GM23248 (cell line): ENCODE results near the gene BASP1. TPM values are rescaled to one million over a fixed set of nuclear protein-coding genes. Genes with fewer than 3 reads are reported as not detected.
A peak's percentile ranks its signal among the peaks of the same experiment; 100 is the strongest.

Source experiments
- DNase-seq: peaks from one replicate; pipeline ENCODE4 v3.0.0-alpha.2; 2015
- H2AFZ ChIP-seq: fragments of 200-600 bp; sonication (generic); 2 replicates; pipeline ENCODE4 v1.6.1; 2016; ENCODE audit warnings: antibody characterized with exemption
- H3F3A ChIP-seq: fragments of 200-600 bp; sonication (generic); 2 replicates; pipeline ENCODE4 v1.6.1; 2016; ENCODE audit warnings: mild to moderate bottlenecking, antibody characterized with exemption, mixed run types; ENCODE audit not compliant: insufficient read depth
- H3K27ac ChIP-seq: fragments of 200-600 bp; sonication (generic); 2 replicates; pipeline ENCODE4 v1.5.1; 2016; ENCODE audit warnings: mild to moderate bottlenecking
- H3K27me3 ChIP-seq: fragments of 200-600 bp; sonication (generic); replicated peaks from 2 replicates; pipeline ENCODE4 v1.6.1; 2016; ENCODE audit warnings: mild to moderate bottlenecking; ENCODE audit not compliant: insufficient read depth
- H3K36me3 ChIP-seq: fragments of 200-600 bp; sonication (generic); 2 replicates; pipeline ENCODE4 v1.6.1; 2016; ENCODE audit warnings: low read depth, mild to moderate bottlenecking
- H3K4me1 ChIP-seq: fragments of 200-600 bp; sonication (generic); 2 replicates; pipeline ENCODE4 v1.6.1; 2016; ENCODE audit warnings: mild to moderate bottlenecking; ENCODE audit not compliant: insufficient read depth
- H3K4me2 ChIP-seq: fragments of 200-600 bp; sonication (generic); one replicate; pipeline ENCODE4 v1.6.1; 2016; ENCODE audit warnings: mild to moderate bottlenecking; ENCODE audit not compliant: unreplicated experiment
- H3K4me3 ChIP-seq: fragments of 200-600 bp; sonication (generic); 2 replicates; pipeline ENCODE4 v1.5.1; 2016; ENCODE audit warnings: mild to moderate bottlenecking
- H3K79me2 ChIP-seq: fragments of 200-600 bp; sonication (generic); 2 replicates; pipeline ENCODE4 v1.6.1; 2016; ENCODE audit warnings: mild to moderate bottlenecking; ENCODE audit not compliant: insufficient read depth
- H3K9ac ChIP-seq: fragments of 200-600 bp; sonication (generic); 2 replicates; pipeline ENCODE4 v1.6.1; 2016; ENCODE audit warnings: mild to moderate bottlenecking
- H3K9me2 ChIP-seq: fragments of 200-600 bp; sonication (generic); 2 replicates; pipeline ENCODE4 v1.6.1; 2016; ENCODE audit warnings: mixed run types, mild to moderate bottlenecking, moderate library complexity; ENCODE audit not compliant: insufficient read depth
- H3K9me3 ChIP-seq: fragments of 200-600 bp; sonication (generic); one replicate; pipeline ENCODE4 v1.6.1; 2017; ENCODE audit warnings: low read depth
- H4K20me1 ChIP-seq: fragments of 200-600 bp; sonication (generic); 2 replicates; pipeline ENCODE4 v1.6.0; 2016; ENCODE audit not compliant: insufficient read depth
- EZH2 ChIP-seq: fragments of 200-600 bp; sonication (generic); IDR thresholded peaks from 2 replicates; pipeline ENCODE4 v1.6.1; 2018; ENCODE audit warnings: antibody characterized with exemption, mild to moderate bottlenecking; ENCODE audit not compliant: insufficient read depth, poor library complexity, severe bottlenecking
- EZH2phosphoT487 ChIP-seq: fragments of 200-600 bp; sonication (generic); IDR thresholded peaks from 2 replicates; pipeline ENCODE4 v1.6.1; 2018; ENCODE audit warnings: antibody characterized with exemption, moderate library complexity, mild to moderate bottlenecking, low read depth; ENCODE audit not compliant: insufficient read depth
- WGBS, 2 experiments: methylation state at CpG; one replicate each; pipeline ENCODE4 v1.1.6; 2015 to 2017; ENCODE audit warnings: low lambda C conversion rate in 2 of 2, low coverage in 1 of 2; ENCODE audit errors: missing lambda C conversion rate in 2 of 2; 5-methylcytosine and 5-hydroxymethylcytosine counted together
- in situ Hi-C: fragments of 300-500 bp; cut with MboI; formaldehyde crosslinking; loops from 2 replicates; pipeline ENCODE4 v1.15.0; 2020
- polyA plus RNA-seq: library from polyadenylated mRNA; unstranded; fragments of >200 nt; fragmentation: Nextera tagmentation; extraction: Ambion mirVana; gene quantifications from 2 replicates; pipeline ENCODE4 v1.2.1, GENCODE V29; 2016
- total RNA-seq: library from RNA; depleted of rRNA; stranded (reverse); fragments of >200 nt; shearing (Covaris generic); gene quantifications from 2 replicates; pipeline ENCODE4 v1.2.3, GENCODE V29; 2014

Gene BASP1
- total and polyA plus RNA-seq, 2 experiments from 2014 or later: 58.4 to 121 TPM

GRCh38 chr5:17277907-17278306 is 60.5 kb downstream of the BASP1 start:
- Histone ChIP-seq H3K9me2 (no peaks in the 10 kb centered on the region; the same call in 1 of the 2 replicates), H2AFZ (no peak overlapping the region), H3K4me1 (peaks cover 7% of the 10 kb centered on the region; the same call in 1 of the 2 replicates), H3K4me3 (no peak overlapping the region), H3K36me3 (peaks cover 23% of the 10 kb centered on the region; the same call in 1 of the 2 replicates), H4K20me1 (0 out of 2 replicates have a peak, but pooled peaks cover 9% of the 10 kb centered on the region), H3K27ac (no peak overlapping the region), H3K4me2 (no peak overlapping the region), H3F3A (peaks cover 49% of the 10 kb centered on the region), H3K27me3 (no peaks in the 10 kb centered on the region), H3K9ac (no peak overlapping the region), H3K9me3 (no peaks in the 10 kb centered on the region), H3K79me2 (peaks cover 46% of the 10 kb centered on the region)
- DNase-seq: no peak
- no peak for TF ChIP-seq EZH2phosphoT487
- TF ChIP-seq EZH2: no peak
- in situ Hi-C loops: no loop called here
- WGBS, 2 experiments: 90 to 91% methylated on average over 5 of the region's 5 CpGs

- Histone ChIP-seq H3K27ac (no peak overlapping the region), H3K4me1 (peaks cover 7% of the 10 kb centered on the region; the same call in 1 of the 2 replicates), H3K79me2 (peaks cover 36% of the 10 kb centered on the region), H3K27me3 (no peaks in the 10 kb centered on the region), H2AFZ (no peak overlapping the region), H3K9ac (no peak overlapping the region), H4K20me1 (0 out of 2 replicates have a peak, but pooled peaks cover 9% of the 10 kb centered on the region), H3F3A (peaks cover 51% of the 10 kb centered on the region), H3K4me2 (no peak overlapping the region), H3K36me3 (peaks cover 23% of the 10 kb centered on the region; the same call in 1 of the 2 replicates), H3K4me3 (no peak overlapping the region), H3K9me3 (no peaks in the 10 kb centered on the region), H3K9me2 (no peaks in the 10 kb centered on the region; the same call in 1 of the 2 replicates)
- WGBS, 2 experiments: 91 to 95% methylated on average over 7 of the region's 7 CpGs
- no peak for DNase-seq
- TF ChIP-seq EZH2 (no peak), EZH2phosphoT487 (no peak)
- in situ Hi-C loops: no loop called here
These were observed 61.5 kb downstream of the BASP1 start for GRCh38 chr5:17278931-17279330.

- DNase-seq: no peak
- Histone ChIP-seq H3K27me3 (no peaks in the 10 kb centered on the region), H3K36me3 (peaks cover 23% of the 10 kb centered on the region; the same call in 1 of the 2 replicates), H3F3A (peaks cover 51% of the 10 kb centered on the region), H3K9me3 (no peaks in the 10 kb centered on the region), H3K4me1 (peaks cover 7% of the 10 kb centered on the region; the same call in 1 of the 2 replicates), H2AFZ (no peak overlapping the region), H3K4me2 (no peak overlapping the region), H3K27ac (no peak overlapping the region), H4K20me1 (0 out of 2 replicates have a peak, but pooled peaks cover 4% of the 10 kb centered on the region), H3K79me2 (peaks cover 30% of the 10 kb centered on the region), H3K9me2 (no peaks in the 10 kb centered on the region; the same call in 1 of the 2 replicates), H3K4me3 (no peak overlapping the region), H3K9ac (no peak overlapping the region)
- 96 to 97% methylated on average over 2 of the region's 2 CpGs for WGBS, 2 experiments
- TF ChIP-seq EZH2phosphoT487: no peak
- TF ChIP-seq EZH2: no peak
- in situ Hi-C loops: no loop called here
These were observed 62.1 kb downstream of the BASP1 start for GRCh38 chr5:17279487-17279886.

DNA sequence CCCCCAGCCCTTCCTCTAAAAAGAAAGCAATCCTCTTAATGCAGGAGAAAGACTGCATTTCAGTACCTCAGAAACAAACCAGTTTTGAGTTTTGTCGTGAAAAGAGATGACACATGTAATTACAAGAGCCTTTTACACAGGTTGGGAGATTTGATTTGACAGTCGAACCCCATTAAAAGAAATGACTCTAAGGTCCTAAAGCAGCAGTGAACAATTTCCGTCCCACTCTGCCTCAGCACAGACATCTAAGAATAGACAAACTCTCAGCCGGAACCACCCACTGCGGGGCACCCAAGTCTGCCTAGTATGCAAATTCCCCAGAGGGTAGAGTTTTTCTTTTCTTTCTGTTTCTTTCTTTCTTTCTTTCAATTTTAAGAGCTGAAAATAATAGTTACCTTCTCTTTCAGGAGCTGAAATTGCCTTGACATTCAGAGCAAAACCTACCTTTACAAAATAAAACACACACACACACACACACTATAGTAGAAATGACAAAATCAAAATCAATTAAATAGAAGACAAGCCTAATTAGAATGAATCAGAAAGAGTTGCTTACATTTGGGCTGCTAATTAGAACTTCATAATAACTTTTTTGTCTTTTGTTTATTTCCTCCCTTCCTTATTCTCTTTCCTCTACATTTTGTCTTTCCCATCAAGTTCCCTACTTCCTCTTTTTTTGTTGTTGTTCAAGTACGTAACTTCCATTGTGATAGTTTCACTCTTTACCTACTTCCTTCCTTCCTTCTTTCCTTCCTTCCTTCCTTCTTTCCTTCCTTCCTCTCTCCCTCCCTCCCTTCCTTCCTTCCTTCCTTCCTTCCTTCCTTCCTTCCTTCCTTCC is 65.1 kb downstream of the BASP1 start:
- peak; percentile 5 for DNase-seq
- in situ Hi-C loops: no loop called here
- H3K9me2 ChIP-seq: no peaks in the 10 kb centered on the region; the same call in 1 of the 2 replicates
- H3F3A ChIP-seq: peaks cover 44% of the 10 kb centered on the region
- H3K27me3 ChIP-seq: no peaks in the 10 kb centered on the region
- H3K36me3 ChIP-seq: 0 out of 2 replicates have a peak, but pooled peaks cover 7% of the 10 kb centered on the region
- no peaks in the 10 kb centered on the region for H3K9me3 ChIP-seq
- no peak overlapping the region for H2AFZ ChIP-seq
- H3K79me2 ChIP-seq: peaks cover 4% of the 10 kb centered on the region; the same call in 1 of the 2 replicates
- 0 out of 2 replicates have a peak overlapping the region, but pooled peaks have one; percentile 24 for H3K4me3 ChIP-seq
- H3K27ac ChIP-seq: no peak overlapping the region
- peaks cover 7% of the 10 kb centered on the region; the same call in 1 of the 2 replicates for H3K4me1 ChIP-seq
- no peak overlapping the region for H3K9ac ChIP-seq
- TF ChIP-seq EZH2 (no peak), EZH2phosphoT487 (no peak)
- WGBS, 2 experiments: 19 to 26% methylated on average over 6 of the region's 6 CpGs
- H4K20me1 ChIP-seq: 0 out of 2 replicates have a peak, but pooled peaks cover under 1% of the 10 kb centered on the region
- peak overlapping the region; percentile 11 for H3K4me2 ChIP-seq
